Spinal cord (tissue), 10 donors: ENCODE data around the gene PSMA8. TPM values are rescaled to one million over a fixed set of nuclear protein-coding genes. Genes with fewer than 3 reads are reported as not detected.
"Not testable (repeated sequence)": the region's sequence is repeated elsewhere in the genome, so short reads cannot be mapped to it uniquely, and the experiment has no call there.

Experiments
- DNase-seq, 6 donors: peaks; one replicate each; pipeline versions ENCODE4 v3.0.0 to v3.0.0-alpha.2; 2013 to 2015; ENCODE audit warnings: low spot score in 6 of 6, low read depth in 4 of 6
- H3K27ac ChIP-seq: one replicate; pipeline ENCODE4 v1.5.1; 2013; ENCODE audit warnings: low read depth, low read length, control low read depth
- H3K27me3 ChIP-seq: one replicate; pipeline ENCODE4 v1.6.1; 2013; ENCODE audit warnings: low read length; ENCODE audit not compliant: control insufficient read depth, insufficient read depth
- H3K36me3 ChIP-seq: one replicate; pipeline ENCODE4 v1.6.1; 2013; ENCODE audit warnings: low read length; ENCODE audit not compliant: control insufficient read depth, insufficient read depth
- H3K4me1 ChIP-seq: one replicate; pipeline ENCODE4 v1.6.1; 2013; ENCODE audit warnings: low read length; ENCODE audit not compliant: control insufficient read depth, insufficient read depth
- H3K4me3 ChIP-seq: one replicate; pipeline ENCODE4 v1.5.1; 2013; ENCODE audit warnings: low read depth, low read length, control low read depth
- H3K9me3 ChIP-seq: one replicate; pipeline ENCODE4 v1.6.1; 2013; ENCODE audit warnings: low read length; ENCODE audit not compliant: control insufficient read depth, insufficient read depth
- WGBS: methylation state at CpG from one replicate; pipeline ENCODE4 v1.1.5; 2013; ENCODE audit warnings: missing lambda C conversion rate; ENCODE audit not compliant: insufficient coverage; 5-methylcytosine and 5-hydroxymethylcytosine counted together
- polyA plus RNA-seq, 2 donors: library from polyadenylated mRNA; unstranded; fragments of 120-200 nt; gene quantifications; one replicate each; pipeline ENCODE4 v1.2.1, GENCODE V29; 2013; ENCODE audit not compliant: insufficient read length in 2 of 2
- total RNA-seq, 2 donors: library from RNA; depleted of rRNA in 1 of 2; stranded (reverse); fragments of 120-200 nt in 1 of 2; fragments of >200 nt in 1 of 2; gene quantifications; one replicate each; pipeline versions ENCODE4 v1.2.3 to v1.2.4, GENCODE V29; 2013 to 2014
- donor health status: healthy.

PSMA8 gene
- total and polyA plus RNA-seq, 4 donors = 0.20 to 0.21 (median 0.21) TPM; not detected in 1

- Histone ChIP-seq H3K4me1 (no peaks in the 10 kb centered on the region), H3K27ac (no peak overlapping the region), H3K36me3 (no peaks in the 10 kb centered on the region), H3K4me3 (no peak overlapping the region), H3K27me3 (no peaks in the 10 kb centered on the region), H3K9me3 (no peaks in the 10 kb centered on the region)
- 81% methylated on average over 2 of the region's 3 CpGs for WGBS
- no peak for DNase-seq
These were observed 62.9 kb downstream of the PSMA8 start for GRCh38 chr18:26196605-26197004.

- 67% methylated on average over 2 of the region's 9 CpGs for WGBS
- H3K36me3 ChIP-seq, H3K9me3 ChIP-seq, H3K27me3 ChIP-seq, H3K4me3 ChIP-seq, DNase-seq, H3K4me1 ChIP-seq, H3K27ac ChIP-seq: not testable (repeated sequence)
These were observed 68.3 kb downstream of the PSMA8 start for GRCh38 chr18:26202001-26202400.

GRCh38 chr18:26205318-26205717, 71.6 kb downstream of the PSMA8 start:
- Histone ChIP-seq H3K4me1 (no peaks in the 10 kb centered on the region), H3K4me3 (no peak overlapping the region), H3K27ac (no peak overlapping the region), H3K36me3 (no peaks in the 10 kb centered on the region), H3K9me3 (no peaks in the 10 kb centered on the region), H3K27me3 (no peaks in the 10 kb centered on the region)
- no peak for DNase-seq
- no CpG with 5 or more reads among the region's 1 CpG for WGBS

GRCh38 chr18:26206488-26206887, 72.8 kb downstream of the PSMA8 start:
- no peak overlapping the region for H3K4me3 ChIP-seq
- no peak for DNase-seq
- no peaks in the 10 kb centered on the region for H3K27me3 ChIP-seq
- H3K27ac ChIP-seq = no peak overlapping the region
- H3K9me3 ChIP-seq = no peaks in the 10 kb centered on the region
- WGBS = no CpG with 5 or more reads among the region's 2 CpGs
- H3K4me1 ChIP-seq = no peaks in the 10 kb centered on the region
- no peaks in the 10 kb centered on the region for H3K36me3 ChIP-seq

- Histone ChIP-seq H3K27me3 (no peaks in the 10 kb centered on the region), H3K27ac (no peak overlapping the region), H3K9me3 (no peaks in the 10 kb centered on the region), H3K4me3 (no peak overlapping the region), H3K36me3 (no peaks in the 10 kb centered on the region), H3K4me1 (no peaks in the 10 kb centered on the region)
- no peak for DNase-seq
- 100% methylated on average over 2 of the region's 3 CpGs for WGBS
These were observed 74.3 kb downstream of the PSMA8 start for GRCh38 chr18:26207937-26208336.

GRCh38 chr18:26208977-26209376, 75.3 kb downstream of the PSMA8 start:
- H3K36me3 ChIP-seq = no peaks in the 10 kb centered on the region
- H3K4me3 ChIP-seq = no peak overlapping the region
- no peaks in the 10 kb centered on the region for H3K4me1 ChIP-seq
- no peak overlapping the region for H3K27ac ChIP-seq
- H3K9me3 ChIP-seq = no peaks in the 10 kb centered on the region
- no peaks in the 10 kb centered on the region for H3K27me3 ChIP-seq
- no peak for DNase-seq
- WGBS = 86% methylated on average over 1 of the region's 2 CpGs

GRCh38 chr18:26210147-26210546, 76.5 kb downstream of the PSMA8 start:
- WGBS = 92% methylated on average over 4 of the region's 4 CpGs
- Histone ChIP-seq H3K4me1 (no peaks in the 10 kb centered on the region), H3K27me3 (no peaks in the 10 kb centered on the region), H3K36me3 (no peaks in the 10 kb centered on the region), H3K9me3 (no peaks in the 10 kb centered on the region), H3K4me3 (no peak overlapping the region), H3K27ac (no peak overlapping the region)
- no peak for DNase-seq

- no peaks in the 10 kb centered on the region for H3K27me3 ChIP-seq
- no peak overlapping the region for H3K27ac ChIP-seq
- no peak for DNase-seq
- no peaks in the 10 kb centered on the region for H3K36me3 ChIP-seq
- H3K4me1 ChIP-seq = no peaks in the 10 kb centered on the region
- H3K4me3 ChIP-seq = no peak overlapping the region
- 74% methylated on average over 4 of the region's 7 CpGs for WGBS
- no peaks in the 10 kb centered on the region for H3K9me3 ChIP-seq
These were observed 81.7 kb downstream of the PSMA8 start for GRCh38 chr18:26215247-26215970.

GRCh38 chr18:26225022-26225693, 91.5 kb downstream of the PSMA8 start:
- Histone ChIP-seq H3K27me3 (peaks cover 3% of the 10 kb centered on the region), H3K27ac (no peak overlapping the region), H3K4me1 (peaks cover 8% of the 10 kb centered on the region), H3K36me3 (no peaks in the 10 kb centered on the region), H3K4me3 (no peak overlapping the region), H3K9me3 (no peaks in the 10 kb centered on the region)
- WGBS = 64% methylated on average over 1 of the region's 7 CpGs
- DNase-seq = no peak

- Histone ChIP-seq H3K4me3 (peak overlapping the region; percentile 70), H3K27me3 (peaks cover 3% of the 10 kb centered on the region), H3K9me3 (no peaks in the 10 kb centered on the region), H3K4me1 (peaks cover 8% of the 10 kb centered on the region), H3K27ac (peak overlapping the region; percentile 63), H3K36me3 (no peaks in the 10 kb centered on the region)
- 0% methylated on average over 2 of the region's 8 CpGs for WGBS
- DNase-seq = no peak
These were observed 92.2 kb downstream of the PSMA8 start for GRCh38 chr18:26225915-26226228.
